WTC11 (cell line): Measurements from ENCODE around the gene MFAP3.

Source experiments
- CTCF ChIP-seq: fragments of 200-600 bp; IDR thresholded peaks from 2 replicates; pipeline ENCODE4 v1.8.0; 2022; ENCODE audit warnings: antibody characterized with exemption
- JAZF1 ChIP-seq: fragments of 250-450 bp; sonication (Bioruptor Pico); IDR thresholded peaks from 2 replicates; pipeline ENCODE4 v1.9.0; 2021; ENCODE audit warnings: moderate library complexity, mild to moderate bottlenecking, inconsistent platforms
- NFE2L1 ChIP-seq: sonication (generic); formaldehyde crosslinking; IDR thresholded peaks from 2 replicates; pipeline ENCODE4 v1.8.1; 2023; ENCODE audit warnings: missing genetic modification reagents
- TEAD1 ChIP-seq: sonication (generic); formaldehyde crosslinking; IDR thresholded peaks from 2 replicates; pipeline ENCODE4 v1.8.0; 2022; ENCODE audit warnings: mild to moderate bottlenecking, missing genetic modification reagents

- TF ChIP-seq TEAD1 (no peak), CTCF (no peak), JAZF1 (CRISPR knock-in tag) (no peak), NFE2L1 (no peak)
Measured at GRCh38 chr5:154055201-154055600, 16.4 kb downstream of the MFAP3 start.
